ENCODE data around the gene IL23R.

- TF ChIP-seq CTCF (IDR thresholded peaks at IDR 0.05) (no peak), POLR2AphosphoS5 (IDR thresholded peaks at IDR 0.05) (no peak)
These were observed 104.3 kb downstream of the IL23R start for GRCh38 chr1:67270541-67270940.

All from breast epithelium (tissue), 3 donors.